Natural killer cell (primary cell): ENCODE data around the gene GSK3A. TPM values are rescaled to one million over a fixed set of nuclear protein-coding genes. Genes with fewer than 3 reads are reported as not detected.

Source experiments
- ATAC-seq, 3 donors: fragments of 150-1000 bp in 2 of 3; fragments of 200-7000 bp in 1 of 3; cut with Tn5 transposase; 1 replicate in 1 of 3; 2 replicates in 2 of 3; pipeline ENCODE4 v1.10.0; 2021; ENCODE audit warnings: mild to moderate bottlenecking in 2 of 3, moderate library complexity in 2 of 3
- DNase-seq, 2 donors: peaks; one replicate each; pipeline versions ENCODE4 v3.0.0 to v3.0.0-alpha.2; 2013 to 2021; ENCODE audit warnings: mixed read lengths in 1 of 2
- H3K27ac ChIP-seq: one replicate; pipeline ENCODE4 v1.5.1; 2013; ENCODE audit warnings: mild to moderate bottlenecking, low read length
- H3K27me3 ChIP-seq: one replicate; pipeline ENCODE4 v1.6.1; 2013; ENCODE audit warnings: low read length; ENCODE audit not compliant: control insufficient read depth, insufficient read depth
- H3K36me3 ChIP-seq: one replicate; pipeline ENCODE4 v1.6.1; 2013; ENCODE audit warnings: low read length; ENCODE audit not compliant: control insufficient read depth, insufficient read depth
- H3K4me1 ChIP-seq: one replicate; pipeline ENCODE4 v1.6.1; 2013; ENCODE audit warnings: low read length; ENCODE audit not compliant: control insufficient read depth, insufficient read depth
- H3K4me3 ChIP-seq: one replicate; pipeline ENCODE4 v1.5.1; 2013; ENCODE audit warnings: low read length
- H3K9me3 ChIP-seq: one replicate; pipeline ENCODE4 v1.6.1; 2013; ENCODE audit warnings: low read length; ENCODE audit not compliant: control insufficient read depth, insufficient read depth
- H3K27ac Mint-ChIP-seq, 2 donors: one replicate each; pipeline ENCODE4 v1.8.0; 2022; ENCODE audit warnings: mild to moderate bottlenecking in 2 of 2, mixed read lengths in 2 of 2, moderate library complexity in 1 of 2
- H3K27me3 Mint-ChIP-seq, 2 donors: one replicate each; pipeline ENCODE4 v1.8.0; 2022; ENCODE audit warnings: low read depth in 2 of 2, mixed read lengths in 2 of 2
- H3K36me3 Mint-ChIP-seq: one replicate; pipeline ENCODE4 v1.8.0; 2022; ENCODE audit warnings: mixed read lengths
- H3K4me1 Mint-ChIP-seq, 2 donors: one replicate each; pipeline ENCODE4 v1.8.0; 2022; ENCODE audit warnings: mixed read lengths in 2 of 2
- H3K4me3 Mint-ChIP-seq: one replicate; pipeline ENCODE4 v1.8.0; 2022; ENCODE audit warnings: mild to moderate bottlenecking, moderate library complexity, mixed read lengths
- H3K9me3 Mint-ChIP-seq, 2 donors: one replicate each; pipeline ENCODE4 v1.8.0; 2022; ENCODE audit warnings: mixed read lengths in 2 of 2
- WGBS: methylation state at CpG from one replicate; pipeline ENCODE4 v1.1.7; 2013; ENCODE audit warnings: missing lambda C conversion rate; ENCODE audit not compliant: insufficient coverage; 5-methylcytosine and 5-hydroxymethylcytosine counted together
- intact Hi-C: fragments of 100-400 bp; cut with micrococcal nuclease; formaldehyde crosslinking; loops from one replicate; pipeline ENCODE4 v1.14.2; 2022
- total RNA-seq, 4 donors: library from RNA; stranded (reverse); fragments of 120-200 nt in 1 of 4; gene quantifications; one replicate each; pipeline versions ENCODE4 v1.2.3 to v1.2.4, GENCODE V29; 2013 to 2022
- TF ChIP-seq, protein P1 (sequence below): fragments of 200-600 bp; IDR thresholded peaks from one replicate; pipeline ENCODE4 v1.8.0; 2022; ENCODE audit warnings: antibody characterized with exemption

Gene GSK3A
- total RNA-seq, 3 donors from 2014 or later (not counting 1 experiment from before 2014, with no cell fraction given) = 42.5 to 52.1 (median 44.1) TPM

DNA sequence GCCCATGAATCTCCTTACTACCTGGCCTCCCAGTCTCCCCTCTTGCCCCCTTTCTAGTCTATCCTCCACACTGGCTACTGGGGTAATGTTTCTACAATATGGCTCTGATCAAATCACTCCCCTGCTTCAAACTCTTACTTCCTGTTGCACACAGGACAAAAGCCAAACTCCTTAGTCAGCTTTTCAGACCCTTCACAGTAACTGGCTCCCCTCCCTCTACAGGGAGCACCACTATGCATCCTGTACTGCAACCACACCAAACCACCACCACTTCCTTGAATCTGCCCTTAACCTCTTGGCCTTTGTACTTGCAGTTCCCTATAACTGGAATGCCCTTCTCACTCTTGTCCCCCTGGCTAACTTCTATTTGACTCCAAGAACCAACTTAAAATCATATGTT is 57.1 kb downstream of the GSK3A start:
- no peak overlapping the region for H3K4me3 ChIP-seq
- no peaks in the 10 kb centered on the region for H3K27me3 ChIP-seq
- H3K27ac ChIP-seq = peak overlapping the region; percentile 17
- intact Hi-C loops = loop anchor here (2.0 kb wide), 2 partner anchors 14 to 76 kb away; no protein-coding TSS in a partner anchor
- H3K9me3 Mint-ChIP-seq = no peaks in the 10 kb centered on the region
- H3K36me3 ChIP-seq = no peaks in the 10 kb centered on the region
- no peaks in the 10 kb centered on the region for H3K9me3 ChIP-seq
- H3K4me3 Mint-ChIP-seq = peak overlapping the region; percentile 72
- H3K27ac Mint-ChIP-seq = peak overlapping the region; percentile 45 to 75
- H3K4me1 Mint-ChIP-seq = peaks cover 48 to 54% of the 10 kb centered on the region in 2 donors
- TF ChIP-seq, protein P1, sequence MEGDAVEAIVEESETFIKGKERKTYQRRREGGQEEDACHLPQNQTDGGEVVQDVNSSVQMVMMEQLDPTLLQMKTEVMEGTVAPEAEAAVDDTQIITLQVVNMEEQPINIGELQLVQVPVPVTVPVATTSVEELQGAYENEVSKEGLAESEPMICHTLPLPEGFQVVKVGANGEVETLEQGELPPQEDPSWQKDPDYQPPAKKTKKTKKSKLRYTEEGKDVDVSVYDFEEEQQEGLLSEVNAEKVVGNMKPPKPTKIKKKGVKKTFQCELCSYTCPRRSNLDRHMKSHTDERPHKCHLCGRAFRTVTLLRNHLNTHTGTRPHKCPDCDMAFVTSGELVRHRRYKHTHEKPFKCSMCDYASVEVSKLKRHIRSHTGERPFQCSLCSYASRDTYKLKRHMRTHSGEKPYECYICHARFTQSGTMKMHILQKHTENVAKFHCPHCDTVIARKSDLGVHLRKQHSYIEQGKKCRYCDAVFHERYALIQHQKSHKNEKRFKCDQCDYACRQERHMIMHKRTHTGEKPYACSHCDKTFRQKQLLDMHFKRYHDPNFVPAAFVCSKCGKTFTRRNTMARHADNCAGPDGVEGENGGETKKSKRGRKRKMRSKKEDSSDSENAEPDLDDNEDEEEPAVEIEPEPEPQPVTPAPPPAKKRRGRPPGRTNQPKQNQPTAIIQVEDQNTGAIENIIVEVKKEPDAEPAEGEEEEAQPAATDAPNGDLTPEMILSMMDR = no peak
- H3K27me3 Mint-ChIP-seq = peaks cover 0 to 3% of the 10 kb centered on the region in 2 donors
- peak in 1 of 2 donors; percentile 58 for DNase-seq
- ATAC-seq = peak; percentile 65 to 74 (median 69)
- no peaks in the 10 kb centered on the region for H3K36me3 Mint-ChIP-seq
- H3K4me1 ChIP-seq = peaks cover 32% of the 10 kb centered on the region

DNA sequence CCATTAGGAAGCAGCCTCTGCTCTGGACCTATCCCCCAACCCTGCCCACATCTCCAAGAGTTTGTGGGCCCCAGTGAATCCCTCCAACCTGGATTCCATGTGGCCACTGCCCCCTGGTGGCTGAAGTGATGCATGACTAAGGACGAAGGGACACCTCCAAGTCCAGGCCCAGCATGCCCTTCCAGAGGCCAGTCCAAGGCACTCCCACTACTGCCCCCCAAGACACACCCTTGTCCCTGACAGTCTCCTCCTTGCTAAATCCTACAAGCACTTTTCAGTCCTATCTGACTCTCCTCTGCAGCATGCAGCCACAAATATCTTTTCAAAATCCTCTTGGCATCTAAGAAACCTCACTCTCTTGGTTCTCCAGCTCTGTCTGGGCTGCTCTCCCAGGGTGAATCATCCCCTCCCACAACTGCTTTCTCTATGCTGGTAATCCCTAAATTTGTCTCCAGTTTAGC is 58.0 kb downstream of the GSK3A start:
- WGBS = 4% methylated on average over 1 of the region's 1 CpG

More for the DNA sequence above, 58.0 kb downstream of the GSK3A start:
- Mint-ChIP-seq H3K27me3 (peaks cover 0 to 3% of the 10 kb centered on the region in 2 donors), H3K4me3 (peak overlapping the region; percentile 72), H3K9me3 (no peaks in the 10 kb centered on the region), H3K36me3 (no peaks in the 10 kb centered on the region), H3K4me1 (peaks cover 46 to 48% of the 10 kb centered on the region in 2 donors), H3K27ac (peak overlapping the region; percentile 45 to 75)
- Histone ChIP-seq H3K27ac (peak overlapping the region; percentile 17), H3K4me1 (peaks cover 32% of the 10 kb centered on the region), H3K36me3 (no peaks in the 10 kb centered on the region), H3K4me3 (no peak overlapping the region), H3K27me3 (peaks cover 3% of the 10 kb centered on the region), H3K9me3 (no peaks in the 10 kb centered on the region)
- intact Hi-C loops = loop anchor here (1.0 to 2.0 kb wide), 3 partner anchors 14 to 76 kb away; no protein-coding TSS in a partner anchor
- TF ChIP-seq, protein P1 = peak; percentile 87
- ATAC-seq = peak; percentile 77 to 79 (median 79)
- peak; percentile 64 to 84 for DNase-seq

Other genes starting within 250 kb of the GSK3A start
- 10 to 100 TPM; 13.5 to 18.2 (median 14.0) TPM for gene ATP1A3, start 248.4 kb downstream of the GSK3A start, total RNA-seq
- gene GRIK5, start 172.4 kb downstream of the GSK3A start, total RNA-seq = 1 to 10 TPM in 1 of 3 donors, under 1 TPM in 1, not detected in 1; 0.31 to 2.1 TPM
- gene ZNF574, start 166.4 kb downstream of the GSK3A start, total RNA-seq = 10 to 100 TPM; 21.6 to 23.7 (median 23.1) TPM
- gene POU2F2, start 110.2 kb downstream of the GSK3A start, total RNA-seq = 10 to 100 TPM; 27.3 to 40.8 (median 29.3) TPM
- gene DEDD2, start 24.9 kb downstream of the GSK3A start, total RNA-seq = 100 to 1,000 TPM in 1 of 3 donors, 10 to 100 TPM in 2; 83.2 to 110 (median 83.7) TPM
- 10 to 100 TPM in 2 of 3 donors, 1 to 10 TPM in 1; 8.8 to 10.6 (median 10.2) TPM for gene ZNF526, start 22.3 kb downstream of the GSK3A start, total RNA-seq
- gene ERF, start 12.5 kb upstream of the GSK3A start, total RNA-seq = 100 to 1,000 TPM in 1 of 3 donors, 10 to 100 TPM in 2; 58.3 to 115 (median 75.6) TPM
- 100 to 1,000 TPM in 2 of 3 donors, 10 to 100 TPM in 1; 95.4 to 121 (median 108) TPM for gene CIC, start 26.6 kb upstream of the GSK3A start, total RNA-seq
- not detected for gene PRR19, start 59.5 kb upstream of the GSK3A start, total RNA-seq
- 1 to 10 TPM; 6.1 to 8.9 (median 7.9) TPM for gene PAFAH1B3, start 60.0 kb upstream of the GSK3A start, total RNA-seq
- not detected for gene TMEM145, start 70.7 kb upstream of the GSK3A start, total RNA-seq
- 10 to 100 TPM in 2 of 3 donors, 1 to 10 TPM in 1; 8.1 to 11.3 (median 10.5) TPM for gene MEGF8, start 83.0 kb upstream of the GSK3A start, total RNA-seq
- gene CNFN, start 147.7 kb upstream of the GSK3A start, total RNA-seq = 1 to 10 TPM in 1 of 3 donors, not detected in 2; 1.3 TPM
- gene LIPE, start 184.8 kb upstream of the GSK3A start, total RNA-seq = 10 to 100 TPM in 2 of 3 donors, 1 to 10 TPM in 1; 5.3 to 13.3 (median 11.7) TPM
- not detected for gene CXCL17, start 200.3 kb upstream of the GSK3A start, total RNA-seq